ENCODE measurements around the gene MAGIX.

MAGIX gene

DNA sequence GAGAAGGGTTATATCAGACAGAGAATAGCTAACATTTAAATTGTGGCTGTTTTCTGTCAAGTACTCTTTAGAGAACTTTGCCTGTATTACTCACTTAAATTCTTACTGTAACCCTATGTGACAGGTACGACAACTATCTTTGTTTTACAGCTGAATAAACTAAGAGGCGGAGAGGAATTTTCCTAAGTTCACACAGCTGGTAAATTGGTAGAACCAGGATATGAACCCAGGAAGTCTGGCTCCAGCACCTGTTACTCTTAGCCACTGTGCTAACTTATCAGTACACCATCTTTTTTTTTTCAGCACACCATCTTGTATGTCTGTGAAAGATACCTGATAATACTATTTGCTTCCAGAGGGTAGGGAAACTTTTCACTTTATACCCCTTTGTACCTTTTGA is 39.5 kb downstream of the MAGIX start:
- H3K27me3 Mint-ChIP-seq, result no peaks in the 10 kb centered on the region
- no peak for ATAC-seq
- no peaks in the 10 kb centered on the region for H3K9me3 Mint-ChIP-seq
- peaks cover 21% of the 10 kb centered on the region for H3K4me1 Mint-ChIP-seq
- no peaks in the 10 kb centered on the region for H3K36me3 Mint-ChIP-seq
- no peak overlapping the region for H3K4me3 Mint-ChIP-seq
- H3K27ac Mint-ChIP-seq, result no peak overlapping the region

DNA sequence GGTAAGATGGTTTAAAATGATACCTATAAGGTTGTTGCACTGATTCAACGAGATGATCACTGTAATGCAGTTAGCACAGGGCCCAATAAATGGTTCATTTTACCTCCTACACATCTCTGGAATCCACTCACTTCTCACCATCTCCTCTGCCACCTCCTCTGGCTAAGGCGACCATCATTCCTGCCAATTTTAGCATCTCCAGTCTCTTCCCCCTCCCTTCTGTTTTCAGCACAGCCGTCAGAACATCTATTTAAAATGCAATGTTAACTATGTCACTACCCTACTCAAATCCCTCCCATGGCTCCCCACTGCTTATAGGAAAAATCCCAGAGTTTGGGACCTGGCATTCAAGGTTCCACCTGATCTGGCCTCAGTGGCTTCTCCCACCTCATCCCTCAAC is 41.0 kb downstream of the MAGIX start:
- Mint-ChIP-seq H3K9me3 (no peaks in the 10 kb centered on the region), H3K36me3 (no peaks in the 10 kb centered on the region), H3K4me1 (peaks cover 14% of the 10 kb centered on the region), H3K27ac (no peak overlapping the region), H3K4me3 (no peak overlapping the region), H3K27me3 (no peaks in the 10 kb centered on the region)
- ATAC-seq, result no peak

DNA sequence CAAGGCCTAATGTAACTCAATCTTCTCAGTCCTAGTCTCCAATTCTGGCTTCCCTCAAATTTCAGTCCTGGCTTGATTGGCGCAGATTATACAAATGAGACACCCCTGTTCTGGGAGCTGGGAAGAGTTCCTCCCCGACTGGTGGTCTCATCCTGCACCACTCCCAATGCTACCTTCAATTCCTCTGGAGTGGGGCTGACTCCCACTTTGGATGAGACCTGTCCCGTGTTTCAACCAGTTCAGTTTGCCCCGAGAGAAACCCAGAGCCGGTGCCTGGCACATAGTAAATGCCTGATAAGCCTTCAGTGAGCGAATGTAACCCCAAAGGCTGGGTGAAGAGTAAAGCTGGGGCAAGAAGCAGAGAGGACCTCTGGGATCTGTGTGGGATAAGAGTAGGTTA is 41.5 kb downstream of the MAGIX start:
- Mint-ChIP-seq H3K36me3 (no peaks in the 10 kb centered on the region), H3K27ac (no peak overlapping the region), H3K9me3 (no peaks in the 10 kb centered on the region), H3K4me3 (no peak overlapping the region), H3K4me1 (peaks cover 10% of the 10 kb centered on the region), H3K27me3 (no peaks in the 10 kb centered on the region)
- ATAC-seq, result no peak

DNA sequence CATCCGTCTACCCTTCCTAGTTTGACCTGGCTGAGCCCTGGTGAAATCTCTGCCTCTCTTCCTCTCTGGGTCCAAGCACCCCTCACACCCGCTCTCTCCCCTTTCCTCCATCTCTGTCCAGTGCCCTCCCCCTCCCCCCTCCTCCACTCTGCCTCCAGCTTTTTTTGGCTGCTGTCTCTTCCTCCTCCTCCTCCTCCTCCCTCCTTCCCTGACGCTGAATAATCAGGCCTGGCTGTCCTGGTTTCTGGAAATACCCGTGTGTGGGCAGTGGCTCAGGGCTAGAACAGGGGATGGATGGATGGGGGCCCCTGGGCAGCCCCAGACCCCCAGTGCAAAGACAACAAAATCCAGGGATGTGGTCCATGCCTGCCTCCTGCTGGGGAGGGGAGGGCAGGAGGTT is 42.2 kb downstream of the MAGIX start:
- H3K4me1 Mint-ChIP-seq, result peaks cover 6% of the 10 kb centered on the region
- H3K36me3 Mint-ChIP-seq, result no peaks in the 10 kb centered on the region
- ATAC-seq, result no peak
- no peak overlapping the region for H3K4me3 Mint-ChIP-seq
- no peaks in the 10 kb centered on the region for H3K9me3 Mint-ChIP-seq
- H3K27me3 Mint-ChIP-seq, result no peaks in the 10 kb centered on the region
- H3K27ac Mint-ChIP-seq, result no peak overlapping the region

DNA sequence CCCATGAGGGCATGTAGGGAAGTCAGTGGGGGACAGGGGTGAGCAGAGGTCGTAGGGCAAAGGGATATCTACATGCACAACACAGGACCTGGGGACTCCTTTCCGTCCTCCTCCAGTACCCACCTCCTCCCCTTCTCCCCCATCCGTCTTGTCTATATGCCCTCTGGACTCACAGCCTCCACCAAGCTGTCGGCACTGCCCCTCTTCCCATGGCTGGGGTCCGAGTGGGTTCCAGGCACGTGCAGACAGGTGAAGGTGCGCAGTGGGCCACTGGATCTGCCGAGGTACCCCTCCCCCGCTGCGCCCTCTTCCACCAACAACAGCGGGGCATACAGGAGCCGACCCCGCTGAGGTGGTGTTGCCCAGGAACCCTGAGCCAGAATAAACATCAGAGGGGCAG is 42.9 kb downstream of the MAGIX start:
- Mint-ChIP-seq H3K27me3 (no peaks in the 10 kb centered on the region), H3K36me3 (no peaks in the 10 kb centered on the region), H3K4me1 (peaks cover 5% of the 10 kb centered on the region), H3K9me3 (no peaks in the 10 kb centered on the region), H3K4me3 (no peak overlapping the region), H3K27ac (no peak overlapping the region)
- no peak for ATAC-seq

DNA sequence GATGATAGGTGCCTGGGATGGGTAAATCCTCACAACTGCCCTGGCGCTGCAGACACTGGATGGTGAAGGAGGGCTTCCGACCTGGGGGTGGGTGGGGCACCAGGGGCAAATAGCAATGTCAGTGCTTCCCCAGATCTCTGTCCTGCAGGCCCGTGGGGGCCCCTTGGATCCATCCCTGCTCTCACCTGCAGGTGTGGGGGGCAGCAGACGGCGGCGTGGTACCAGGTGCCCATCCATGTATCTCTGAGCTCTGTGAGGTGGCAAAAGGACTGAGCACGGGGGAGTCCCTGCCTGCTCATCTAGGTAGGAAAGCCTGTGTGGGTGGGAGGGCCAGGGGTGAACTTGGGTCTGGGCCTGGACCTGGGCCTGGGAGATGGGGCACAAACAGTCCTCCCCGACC is 44.0 kb downstream of the MAGIX start:
- Mint-ChIP-seq H3K27me3 (no peaks in the 10 kb centered on the region), H3K4me1 (no peaks in the 10 kb centered on the region), H3K36me3 (no peaks in the 10 kb centered on the region), H3K27ac (no peak overlapping the region), H3K4me3 (no peak overlapping the region), H3K9me3 (no peaks in the 10 kb centered on the region)
- ATAC-seq, result no peak

DNA sequence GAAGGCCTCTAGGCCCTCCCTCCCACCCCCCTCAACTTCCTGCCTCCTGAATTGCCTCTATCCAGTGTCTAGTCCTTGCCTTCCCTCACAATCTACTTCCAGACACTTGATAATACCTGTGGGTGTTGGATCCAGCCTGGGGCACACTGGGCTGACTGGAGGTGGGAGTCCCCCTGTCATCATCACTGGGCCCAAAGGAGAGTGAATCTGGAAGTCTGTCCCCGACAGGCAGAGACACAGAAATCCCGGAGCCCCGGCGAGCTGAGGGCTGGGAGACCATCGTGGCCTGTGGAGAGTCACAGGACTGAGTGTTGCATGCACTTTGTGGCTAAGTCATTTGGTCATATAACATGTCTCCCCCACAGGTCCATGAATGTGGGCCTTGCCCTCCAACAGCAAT is 45.8 kb downstream of the MAGIX start:
- no peak overlapping the region for H3K4me3 Mint-ChIP-seq
- no peak for ATAC-seq
- H3K27ac Mint-ChIP-seq, result no peak overlapping the region
- no peaks in the 10 kb centered on the region for H3K36me3 Mint-ChIP-seq
- H3K9me3 Mint-ChIP-seq, result peaks cover 6% of the 10 kb centered on the region
- H3K27me3 Mint-ChIP-seq, result no peaks in the 10 kb centered on the region
- no peaks in the 10 kb centered on the region for H3K4me1 Mint-ChIP-seq

DNA sequence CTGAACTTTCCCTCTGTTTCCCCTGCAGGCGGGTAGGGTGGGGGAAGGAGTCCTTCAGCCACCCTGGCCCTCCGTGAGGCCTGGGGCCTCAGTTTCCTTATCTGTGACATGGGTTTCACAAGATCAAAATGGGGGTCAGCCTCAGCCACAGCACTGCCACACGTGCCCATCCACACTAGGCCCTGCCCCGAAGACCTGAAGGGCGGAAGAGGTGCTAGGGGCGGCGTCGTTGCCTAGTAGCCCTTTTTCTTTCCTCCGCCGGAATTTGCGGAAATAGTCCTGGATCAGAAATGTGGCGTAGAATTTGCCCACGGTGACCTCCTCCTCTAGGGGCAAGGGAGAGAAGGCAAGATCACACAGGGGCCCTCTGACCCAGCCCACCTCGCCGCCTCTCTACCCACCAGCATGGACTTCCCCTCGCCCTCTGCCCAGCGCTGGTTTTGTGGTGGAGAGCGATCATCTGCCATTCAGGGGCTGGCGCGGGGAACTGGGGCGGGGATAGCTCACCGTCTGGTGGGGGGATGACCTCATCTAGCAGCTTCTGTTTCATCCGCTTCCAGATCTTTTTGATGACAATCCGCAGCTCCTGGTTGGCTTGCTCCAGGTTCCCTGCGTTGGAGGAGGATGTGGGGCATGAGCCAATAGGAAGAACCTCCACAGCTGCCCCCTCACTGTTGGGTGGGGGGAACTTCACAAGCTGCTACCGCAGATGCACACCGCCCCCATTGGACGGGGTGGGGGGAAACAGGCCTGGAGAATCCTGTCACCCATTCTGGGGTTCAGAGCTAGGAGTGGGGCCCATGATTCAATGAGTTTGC is 47.1 kb downstream of the MAGIX start:
- no peak overlapping the region for H3K27ac Mint-ChIP-seq
- H3K9me3 Mint-ChIP-seq, result peaks cover 6% of the 10 kb centered on the region
- H3K4me1 Mint-ChIP-seq, result no peaks in the 10 kb centered on the region
- H3K36me3 Mint-ChIP-seq, result no peaks in the 10 kb centered on the region
- H3K27me3 Mint-ChIP-seq, result no peaks in the 10 kb centered on the region
- no peak for ATAC-seq
- no peak overlapping the region for H3K4me3 Mint-ChIP-seq

DNA sequence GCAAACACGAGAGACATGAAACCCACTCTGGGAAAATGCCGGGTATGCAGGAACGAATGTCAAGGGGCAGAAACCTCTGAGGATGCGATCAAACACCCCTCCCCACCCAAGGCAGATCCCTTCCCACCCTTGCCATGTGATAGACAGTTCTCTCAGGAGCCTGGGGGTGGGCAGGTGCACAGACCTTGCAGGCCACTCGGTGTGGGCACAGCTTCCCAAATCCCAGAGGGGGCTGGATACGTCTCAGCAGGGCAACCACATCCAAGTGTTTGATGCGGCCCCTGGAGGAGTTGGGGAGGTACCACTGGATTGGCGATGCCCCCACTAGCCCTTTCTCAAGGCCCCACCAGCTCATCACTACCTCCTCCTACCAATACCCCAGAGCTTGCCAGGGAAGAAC is 47.8 kb downstream of the MAGIX start:
- Mint-ChIP-seq H3K27ac (no peak overlapping the region), H3K4me3 (no peak overlapping the region), H3K36me3 (no peaks in the 10 kb centered on the region), H3K4me1 (no peaks in the 10 kb centered on the region), H3K9me3 (peaks cover 6% of the 10 kb centered on the region), H3K27me3 (no peaks in the 10 kb centered on the region)
- ATAC-seq, result no peak

DNA sequence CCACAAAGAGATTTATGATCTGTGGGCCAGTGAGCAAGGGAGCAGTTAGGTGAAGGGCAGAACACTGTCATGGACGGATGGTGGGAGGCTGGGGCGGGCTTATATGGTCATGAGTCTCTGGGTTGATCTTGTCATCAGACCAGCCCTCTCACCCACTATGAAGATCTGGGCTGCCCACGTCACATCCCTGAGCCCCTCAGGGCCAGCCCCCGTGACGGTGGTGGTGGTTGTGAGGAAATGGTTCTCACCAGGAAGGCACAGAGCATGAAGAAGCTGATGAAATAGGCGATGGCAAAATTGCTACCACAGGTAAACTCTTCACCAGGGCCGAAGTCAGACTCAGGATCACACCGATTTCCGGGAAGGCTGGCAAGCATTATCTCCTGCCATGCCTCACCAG is 48.5 kb downstream of the MAGIX start:
- Mint-ChIP-seq H3K4me1 (no peaks in the 10 kb centered on the region), H3K36me3 (no peaks in the 10 kb centered on the region), H3K4me3 (no peak overlapping the region), H3K9me3 (peaks cover 6% of the 10 kb centered on the region), H3K27me3 (peaks cover 7% of the 10 kb centered on the region), H3K27ac (no peak overlapping the region)
- ATAC-seq, result no peak

DNA sequence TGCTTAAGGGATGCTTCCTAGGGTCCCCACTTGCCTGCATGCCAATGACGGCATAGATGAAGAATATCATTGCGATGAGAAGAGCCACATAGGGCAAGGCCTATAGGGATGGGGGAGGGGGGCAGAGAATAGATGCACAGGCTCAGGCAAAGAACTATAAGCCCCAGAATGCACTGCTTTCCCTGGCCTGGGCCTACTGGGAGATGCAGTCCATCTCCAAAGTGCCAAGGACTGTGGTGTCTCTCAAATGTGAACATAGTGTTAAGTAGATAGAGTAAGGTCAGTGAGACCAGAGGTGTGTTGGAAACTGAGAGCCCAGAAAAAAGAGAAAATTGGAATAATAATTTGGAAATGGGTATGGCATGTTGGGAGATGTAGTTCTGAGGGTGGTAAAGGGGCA is 49.7 kb downstream of the MAGIX start:
- no peak overlapping the region for H3K4me3 Mint-ChIP-seq
- peaks cover 6% of the 10 kb centered on the region for H3K9me3 Mint-ChIP-seq
- H3K27ac Mint-ChIP-seq, result no peak overlapping the region

DNA sequence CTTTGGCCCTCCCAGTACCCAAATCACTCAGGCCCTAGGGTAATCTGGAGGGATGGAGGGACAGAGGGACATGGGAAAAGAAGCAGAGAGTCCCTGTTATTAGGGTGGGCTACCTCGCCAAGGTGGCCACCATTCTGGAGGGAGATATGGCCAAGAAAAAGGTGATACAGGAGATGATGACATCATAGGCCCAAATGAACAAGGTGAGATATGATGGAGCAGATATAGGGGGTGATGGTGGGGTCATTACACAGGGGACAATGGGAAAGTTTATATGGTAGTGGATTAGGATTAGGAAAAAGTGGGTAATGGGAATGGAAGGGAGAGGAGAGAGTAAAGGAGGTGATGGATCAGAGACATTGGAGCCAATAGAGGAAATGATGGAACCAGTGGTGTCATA is 50.3 kb downstream of the MAGIX start:
- Mint-ChIP-seq H3K27ac (no peak overlapping the region), H3K9me3 (peaks cover 6% of the 10 kb centered on the region), H3K4me1 (no peaks in the 10 kb centered on the region), H3K4me3 (no peak overlapping the region), H3K27me3 (peaks cover 8% of the 10 kb centered on the region), H3K36me3 (no peaks in the 10 kb centered on the region)
- ATAC-seq, result no peak

More for the DNA sequence above, 49.7 kb downstream of the MAGIX start:
- Mint-ChIP-seq H3K4me1 (no peaks in the 10 kb centered on the region), H3K36me3 (no peaks in the 10 kb centered on the region), H3K27me3 (peaks cover 8% of the 10 kb centered on the region)
- no peak for ATAC-seq

DNA sequence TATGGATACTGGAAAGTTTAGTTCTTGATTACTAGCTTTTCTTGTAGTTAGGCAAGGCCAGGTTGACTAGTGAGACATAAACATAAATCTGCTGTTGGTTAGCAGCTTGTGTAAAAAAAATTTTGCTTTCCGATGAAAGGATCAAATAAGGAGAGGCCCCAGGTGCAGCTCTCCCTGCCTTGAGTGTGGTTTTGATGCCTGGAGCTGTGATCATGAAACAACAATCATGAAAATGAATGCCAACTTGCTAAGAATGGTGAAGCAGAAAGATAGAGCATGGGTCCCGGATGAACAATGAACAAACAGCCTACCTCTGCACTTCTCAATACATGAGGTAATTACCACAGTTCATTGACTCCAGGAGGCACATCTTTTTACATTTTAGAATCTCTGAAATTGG is 51.9 kb downstream of the MAGIX start:
- Mint-ChIP-seq H3K4me3 (no peak overlapping the region), H3K27me3 (peaks cover 8% of the 10 kb centered on the region), H3K4me1 (no peaks in the 10 kb centered on the region), H3K9me3 (peaks cover 6% of the 10 kb centered on the region), H3K36me3 (no peaks in the 10 kb centered on the region), H3K27ac (no peak overlapping the region)
- ATAC-seq, result no peak

DNA sequence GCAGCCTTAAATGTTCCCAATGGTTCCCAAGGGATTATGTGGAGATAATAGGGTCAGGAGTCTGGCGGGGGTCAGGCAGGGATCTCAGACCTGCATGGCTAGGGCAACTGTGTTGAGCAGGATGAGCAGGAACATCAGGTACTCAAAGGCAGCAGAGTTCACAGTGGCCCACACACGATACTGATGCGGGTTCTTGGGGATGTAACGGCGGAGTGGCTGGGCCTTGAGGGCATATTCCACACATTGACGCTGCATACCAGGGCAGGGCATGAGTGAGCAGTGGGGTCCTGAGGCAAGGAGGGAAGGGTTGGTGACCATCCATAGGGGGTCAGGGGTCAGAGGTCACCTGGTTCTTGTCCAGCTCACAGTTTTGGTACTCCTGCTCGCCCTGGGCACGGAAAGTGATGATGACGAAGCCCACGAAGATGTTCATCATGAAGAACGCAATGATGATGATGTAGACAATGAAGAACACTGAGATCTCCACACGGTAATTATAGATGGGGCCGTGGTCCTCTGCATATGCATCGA is 52.5 kb downstream of the MAGIX start:
- no peak for ATAC-seq
- Mint-ChIP-seq H3K4me3 (no peak overlapping the region), H3K4me1 (no peaks in the 10 kb centered on the region), H3K27me3 (peaks cover 8% of the 10 kb centered on the region), H3K9me3 (peaks cover 6% of the 10 kb centered on the region), H3K36me3 (no peaks in the 10 kb centered on the region), H3K27ac (no peak overlapping the region)

Measured in stimulated activated memory B cell treated with anti-CD40 and anti-IgM and Interleukin-4, amounts not matched to agents 10 μg/mL and 1 μg/mL and 100 μg/mL, for 72 hours (primary cell).